HG02970 (cell line): ENCODE data around the gene CDC42BPB.
"Not testable (repeated sequence)": the region's sequence is repeated elsewhere in the genome, so short reads cannot be mapped to it uniquely, and the experiment has no call there.

Source experiments
- ATAC-seq: cut with Tn5 transposase; IDR thresholded peaks from one replicate; pipeline ENCODE4 v1.9.1; 2021; ENCODE audit warnings: mild to moderate bottlenecking, moderate library complexity, moderate number of reproducible peaks; ENCODE audit not compliant: unreplicated experiment, low FRiP score

The CDC42BPB gene

DNA sequence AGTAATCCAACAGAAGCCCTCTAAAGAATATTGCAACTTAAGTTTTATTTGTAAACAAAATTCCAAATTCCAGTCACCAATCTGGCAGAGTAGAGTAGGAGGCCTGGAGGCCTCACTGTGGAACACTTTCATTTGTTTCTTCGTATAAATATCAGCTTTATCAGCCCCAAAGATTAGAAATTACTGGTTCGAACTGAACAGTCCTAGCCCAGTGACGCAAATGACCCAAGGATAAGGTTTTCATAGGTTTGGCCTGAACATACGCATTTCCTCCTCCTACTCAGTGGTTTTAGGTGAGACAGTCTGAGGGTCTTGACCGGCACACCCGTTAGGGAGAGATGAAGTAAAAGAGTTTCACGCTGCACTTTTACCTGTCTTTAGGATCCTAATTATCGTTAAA lies 1.7 kb downstream of the CDC42BPB start:
- no peak for ATAC-seq

DNA sequence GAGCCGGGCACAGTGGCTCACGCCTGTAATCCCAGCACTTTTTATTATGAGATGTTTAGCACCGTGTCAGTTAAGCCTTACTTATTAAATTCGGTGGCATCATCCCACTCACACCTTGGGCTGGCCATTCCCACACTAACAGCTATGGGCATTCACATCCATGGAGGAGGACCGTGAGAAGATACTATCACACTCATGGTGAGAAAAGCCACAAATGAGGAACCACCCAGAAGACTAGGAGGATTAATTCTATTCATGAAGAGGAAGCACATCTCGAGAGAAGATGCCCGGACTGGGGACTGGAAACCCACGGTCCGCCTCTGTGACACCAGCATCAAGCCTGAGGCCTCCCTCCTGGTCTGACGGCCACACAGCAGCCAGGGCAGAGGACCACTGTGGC lies 4.9 kb downstream of the CDC42BPB start:
- ATAC-seq, result no peak

DNA sequence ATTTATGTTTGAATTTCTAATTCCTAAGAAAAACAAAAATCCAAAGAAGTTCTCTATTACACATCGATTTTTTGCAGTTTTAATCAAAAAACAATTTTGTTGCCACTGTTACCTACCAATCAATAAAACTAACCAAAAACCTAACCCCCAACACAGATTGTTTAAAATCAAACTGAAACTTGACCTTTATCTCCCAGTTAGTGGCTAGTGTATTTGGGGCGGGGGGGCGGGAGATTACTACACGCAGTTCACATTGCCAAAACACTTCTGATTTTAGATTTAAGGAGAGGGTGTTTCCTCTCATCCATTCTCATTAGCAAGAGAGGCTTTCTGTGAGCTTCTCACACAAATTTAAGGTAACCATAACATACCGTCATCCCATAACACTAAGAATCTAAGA lies 6.4 kb downstream of the CDC42BPB start:
- no peak for ATAC-seq

DNA sequence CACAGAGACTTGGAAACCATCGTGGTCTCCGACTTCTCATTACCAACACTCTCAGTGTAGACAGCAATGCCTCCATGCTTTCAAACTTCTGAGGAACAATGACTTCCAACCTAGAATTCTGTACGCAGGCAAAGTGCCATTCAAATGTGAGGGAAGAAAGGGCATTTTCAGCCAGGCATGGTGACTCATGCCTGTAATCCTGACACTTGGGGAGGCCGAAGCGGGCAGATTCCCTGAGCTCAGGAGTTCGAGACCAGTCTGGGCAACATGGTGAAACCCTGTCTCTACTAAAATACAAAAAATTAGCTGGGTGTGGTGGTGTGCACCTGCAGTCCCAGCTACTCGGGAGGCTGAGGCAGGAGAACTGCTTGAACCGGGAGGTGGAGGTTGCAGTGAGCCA lies 9.9 kb downstream of the CDC42BPB start:
- ATAC-seq, result not testable (repeated sequence)

DNA sequence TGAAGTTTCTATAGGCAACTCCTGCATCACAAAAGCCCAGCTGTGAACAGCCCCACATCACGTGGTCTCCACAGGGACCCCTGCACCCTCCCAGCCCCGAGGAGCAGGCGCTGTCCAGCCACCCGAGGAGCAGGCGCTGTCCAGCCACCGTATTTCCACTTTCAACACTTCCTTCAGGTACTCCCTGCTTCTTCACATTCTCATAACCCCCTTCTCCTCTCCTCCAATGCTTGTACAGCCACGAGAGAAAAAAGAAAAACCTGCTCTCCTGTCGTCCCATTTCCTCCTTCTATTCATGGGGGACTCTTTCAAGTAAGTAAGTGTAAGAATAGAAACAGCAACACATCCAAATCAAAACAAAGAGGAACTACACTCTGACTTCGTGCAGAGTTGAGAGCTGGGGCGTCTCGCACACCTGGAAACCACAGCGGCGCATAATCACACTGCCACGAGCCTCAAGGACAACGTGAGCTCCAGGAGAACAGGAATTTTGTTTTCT lies 11.9 kb downstream of the CDC42BPB start:
- ATAC-seq, result no peak

DNA sequence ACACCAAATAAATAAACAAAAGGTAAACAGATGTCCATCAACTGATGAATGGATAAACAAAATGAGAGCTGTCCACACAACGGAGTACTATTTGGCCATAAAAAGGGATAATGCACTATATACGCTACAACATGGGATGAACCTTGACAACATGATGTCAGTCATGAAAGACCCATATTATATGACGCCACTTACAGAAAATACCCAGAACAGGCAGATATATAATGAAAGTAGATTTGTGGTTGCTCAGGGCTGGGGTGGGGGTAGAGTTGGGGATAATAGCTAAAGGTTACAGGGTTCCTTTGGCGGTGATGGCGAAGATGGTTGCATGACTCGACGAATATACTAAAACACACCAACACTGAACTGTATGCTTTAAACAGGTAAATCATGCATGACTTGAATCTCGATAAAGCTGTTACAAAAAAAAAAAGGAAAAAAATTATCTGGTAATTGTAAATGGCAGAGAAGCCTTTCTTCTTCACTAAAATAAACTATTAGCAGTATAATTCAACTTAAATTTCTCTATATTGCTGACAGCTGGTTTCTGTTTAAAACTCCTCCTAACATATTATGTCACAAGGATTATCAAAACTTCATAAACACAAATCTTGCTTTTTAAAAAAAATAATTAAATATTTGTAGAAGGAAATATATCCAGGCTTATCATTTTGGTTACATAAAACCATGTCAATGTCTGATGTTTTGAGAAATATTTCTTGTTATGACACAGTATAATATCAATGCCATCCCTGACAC lies 13.9 kb downstream of the CDC42BPB start:
- ATAC-seq, result no peak

DNA sequence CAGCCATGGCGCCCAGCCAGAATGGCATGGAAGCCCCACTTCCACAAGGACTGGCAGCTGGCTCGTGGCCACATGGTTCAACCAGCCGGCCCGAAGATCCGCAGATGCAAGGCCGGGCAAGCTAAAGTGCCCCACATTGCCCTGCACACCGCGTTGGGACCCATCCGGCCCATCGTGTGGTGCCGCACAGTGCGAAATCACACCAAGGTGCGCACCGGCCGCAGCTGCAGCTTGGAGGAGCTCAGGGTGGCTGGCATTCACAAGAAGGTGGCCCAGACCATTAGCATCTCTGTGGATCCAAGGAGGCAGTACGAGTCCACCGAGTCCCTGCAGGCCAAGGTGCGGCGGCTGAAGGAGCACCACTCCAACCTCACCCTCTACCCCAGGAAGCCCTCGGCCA lies 15.9 kb downstream of the CDC42BPB start:
- no peak for ATAC-seq

DNA sequence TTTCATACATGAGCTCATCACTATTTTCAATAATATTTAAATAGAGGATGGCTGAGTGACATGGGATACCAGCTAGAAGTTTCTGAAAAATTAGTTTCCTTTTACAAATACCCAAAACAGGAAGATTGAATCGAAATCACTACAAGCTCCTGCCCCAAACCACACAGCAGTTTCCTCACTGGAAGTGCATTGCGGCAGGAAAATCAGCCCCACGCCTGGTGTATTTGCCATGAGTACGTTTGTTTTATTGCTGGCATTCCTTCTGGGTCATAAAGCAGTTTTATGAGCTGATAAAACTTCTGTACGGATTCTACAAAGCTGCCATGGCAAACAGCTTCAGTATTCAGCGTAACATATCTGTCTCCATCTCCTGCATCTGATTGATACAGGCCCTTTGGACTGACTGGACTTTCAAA lies 23.7 kb downstream of the CDC42BPB start:
- ATAC-seq, result no peak

DNA sequence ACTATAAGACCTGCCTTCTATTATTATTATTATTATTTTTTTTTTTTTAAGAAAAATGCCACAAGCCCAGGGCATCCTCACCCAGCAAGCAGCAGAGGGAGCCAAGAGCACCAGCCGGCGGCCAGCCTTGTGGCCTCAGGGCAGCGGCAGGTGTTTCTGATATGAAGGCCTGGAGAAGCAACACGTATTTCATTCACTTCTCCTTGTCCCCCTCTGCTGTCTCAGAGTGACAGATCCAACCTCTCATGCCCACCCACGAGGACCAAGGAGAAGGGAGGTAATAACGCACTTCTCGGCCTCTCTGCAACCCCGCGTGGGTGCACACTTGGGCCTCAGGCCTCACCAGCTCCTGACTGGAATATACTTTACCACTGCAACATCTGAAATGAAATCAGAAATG lies 25.4 kb downstream of the CDC42BPB start:
- ATAC-seq, result no peak

DNA sequence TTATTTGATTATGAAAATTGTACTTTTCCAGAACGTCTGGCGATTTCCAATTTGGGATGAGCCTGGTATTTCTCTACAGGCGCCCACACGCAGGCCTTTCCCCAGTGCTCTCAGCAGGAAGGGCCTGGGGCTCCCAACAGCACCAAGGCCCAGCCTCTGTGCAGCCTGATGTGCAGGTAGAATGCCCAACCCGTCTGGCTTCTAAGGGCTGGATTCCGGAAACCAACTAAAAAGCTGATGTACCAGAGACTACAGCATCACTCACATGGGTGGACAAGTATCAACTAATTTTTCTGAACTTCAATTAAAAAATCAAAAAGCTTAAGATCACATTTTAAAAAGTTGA lies 25.8 kb downstream of the CDC42BPB start:
- ATAC-seq, result no peak

DNA sequence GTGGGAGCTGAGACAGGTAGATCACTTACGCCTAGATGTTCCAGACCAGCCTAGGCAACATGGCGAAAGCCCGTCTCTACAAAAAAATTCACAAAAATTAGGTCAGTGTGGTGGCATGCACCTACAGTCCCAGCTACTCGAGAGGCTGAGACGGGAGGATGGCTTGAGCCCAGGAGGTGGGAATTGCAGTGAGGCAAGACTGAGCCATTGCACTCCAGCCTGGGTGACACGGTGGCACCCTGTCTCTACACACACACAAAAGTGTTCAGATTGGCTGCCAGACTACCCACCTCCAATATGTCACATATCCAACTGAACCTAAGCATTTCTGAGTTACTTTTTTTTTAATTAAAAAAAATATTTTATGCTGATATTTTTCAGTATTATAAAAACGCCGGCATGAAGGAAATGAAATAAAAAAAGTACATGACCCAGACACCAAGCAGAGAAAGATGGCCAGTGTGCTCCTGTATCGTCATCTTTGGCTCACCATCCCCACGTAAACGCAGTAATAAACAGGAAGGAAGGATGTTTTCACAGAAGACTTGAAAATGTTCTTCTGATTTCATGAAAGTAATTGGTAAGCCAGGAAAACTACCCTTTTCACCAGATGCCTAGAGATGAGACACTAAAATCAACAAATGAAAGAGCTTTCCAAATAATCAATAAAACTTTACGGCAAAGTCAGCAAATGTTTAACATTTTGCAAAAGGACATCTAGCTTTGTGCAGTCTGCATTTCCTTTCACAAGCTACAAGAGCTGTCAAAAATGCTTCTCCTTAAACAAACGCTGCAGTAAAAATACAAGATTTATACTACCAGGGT lies 26.4 kb downstream of the CDC42BPB start:
- ATAC-seq, result no peak

DNA sequence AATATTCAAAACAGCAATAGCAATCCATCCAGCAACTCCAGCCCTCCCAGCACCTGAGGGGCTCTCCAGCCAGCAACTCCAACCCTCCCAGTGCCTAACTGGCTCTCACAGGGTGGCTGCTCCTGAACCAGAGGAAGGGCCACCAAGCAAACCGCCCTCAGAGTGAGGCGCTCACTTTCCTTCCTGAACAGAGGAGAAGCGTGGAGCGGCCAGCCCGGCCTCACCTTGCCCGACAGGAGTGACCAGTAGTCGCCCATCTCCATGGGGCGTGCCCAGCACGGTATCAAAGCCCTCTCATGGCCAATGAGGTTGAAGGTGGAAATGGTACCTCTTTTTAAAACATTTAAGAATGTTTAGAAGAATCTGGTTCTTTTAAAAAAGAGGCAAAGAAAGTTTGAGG lies 27.4 kb downstream of the CDC42BPB start:
- no peak for ATAC-seq

DNA sequence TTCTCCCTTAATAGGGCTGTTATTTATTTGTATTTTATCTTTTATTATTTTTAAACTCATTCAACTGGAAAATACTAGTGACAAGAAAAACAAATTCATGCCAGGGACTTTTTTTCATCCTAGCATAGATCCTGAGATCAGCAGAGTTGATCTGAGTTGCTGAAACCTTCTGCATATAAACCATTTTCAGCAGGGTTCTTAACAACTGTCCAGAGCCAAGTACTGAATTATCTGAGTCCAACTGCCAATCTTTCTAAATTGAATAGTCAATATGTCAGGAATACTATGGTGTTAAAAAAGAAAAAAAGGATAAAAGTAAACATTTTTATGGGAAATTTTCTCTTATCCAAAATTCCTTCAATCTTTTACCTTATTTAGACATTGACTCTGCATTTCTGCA lies 28.6 kb downstream of the CDC42BPB start:
- no peak for ATAC-seq

DNA sequence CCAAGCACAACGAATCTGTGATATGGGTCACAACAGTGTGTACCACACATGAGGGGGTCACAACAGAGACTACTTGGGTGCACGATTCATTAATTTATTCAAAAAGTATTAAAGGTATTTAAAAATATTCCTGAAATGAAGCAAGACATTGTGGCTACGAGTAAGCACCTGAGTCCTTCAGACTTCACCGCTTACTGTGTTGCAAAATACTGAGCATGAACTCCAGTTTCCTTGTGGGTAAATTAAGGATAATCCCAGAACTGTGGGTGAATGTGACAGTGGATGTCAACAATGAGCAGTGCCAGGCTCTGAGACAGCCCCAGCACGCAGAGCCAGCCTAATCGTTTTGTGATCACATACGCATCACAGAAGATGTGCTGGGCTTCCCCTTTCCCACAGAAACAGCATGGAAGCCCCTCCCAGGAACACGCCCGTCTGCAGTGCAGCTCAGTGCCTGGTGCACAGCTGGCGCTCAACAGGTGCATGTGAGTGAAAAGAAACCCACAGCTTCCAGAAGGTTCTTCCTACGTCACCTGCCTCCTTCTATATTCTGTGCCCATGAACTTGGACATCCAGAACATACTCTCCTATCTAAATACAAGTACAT lies 29.1 kb downstream of the CDC42BPB start:
- ATAC-seq, result no peak

DNA sequence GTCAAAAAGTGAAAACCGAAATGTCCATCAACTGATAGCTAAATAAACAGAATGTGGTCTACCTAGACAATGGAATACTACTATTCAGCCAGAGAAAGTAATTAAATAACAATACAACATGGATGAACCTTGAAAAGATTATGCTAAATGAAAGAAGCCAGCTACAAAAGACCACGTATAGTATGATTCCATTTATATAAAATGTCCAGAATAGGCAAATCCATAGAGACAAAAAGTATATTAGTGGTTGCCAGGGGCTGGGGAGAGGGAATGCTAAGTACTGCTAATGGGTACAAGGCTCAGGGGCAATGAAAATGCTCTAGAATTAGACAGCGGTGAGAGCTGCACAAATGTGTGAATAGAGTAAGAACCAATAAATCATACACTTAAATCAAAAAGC lies 29.9 kb downstream of the CDC42BPB start:
- no peak for ATAC-seq

DNA sequence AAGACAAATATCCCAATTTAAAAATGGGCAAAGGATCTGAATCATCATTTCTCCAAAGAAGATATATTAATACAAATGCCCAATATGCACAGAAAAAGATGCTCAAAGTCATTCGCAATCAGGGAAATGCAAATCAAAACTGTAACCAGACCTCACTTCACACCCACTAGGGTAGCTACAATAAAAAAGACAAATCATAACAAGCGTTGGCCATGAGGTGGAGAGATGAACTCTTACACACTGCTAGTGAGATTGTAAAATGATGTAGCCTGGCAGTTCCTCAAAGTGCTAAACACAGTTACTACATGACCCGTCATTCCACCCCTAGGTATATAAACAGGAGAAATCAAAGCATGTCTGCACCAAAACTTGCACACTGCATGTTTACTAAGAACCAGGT lies 30.4 kb downstream of the CDC42BPB start:
- ATAC-seq, result no peak

DNA sequence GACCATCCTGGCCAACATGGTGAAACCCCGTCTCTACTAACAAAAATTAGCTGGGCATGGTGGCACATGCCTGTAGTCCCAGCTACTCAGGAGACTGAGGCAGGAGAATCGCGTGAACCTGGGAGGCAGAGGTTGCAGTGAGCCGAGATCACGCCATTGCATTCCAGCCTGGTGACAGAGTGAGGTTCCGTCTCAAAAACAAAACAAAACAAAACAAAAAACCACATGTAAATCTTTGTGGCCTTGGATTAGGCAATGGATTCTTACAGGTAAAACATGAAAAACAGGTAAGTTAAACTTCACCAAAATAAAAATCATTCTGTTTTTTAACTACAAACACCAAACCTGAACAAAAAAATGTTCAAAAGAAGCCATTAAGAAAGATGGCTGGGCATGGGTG lies 31.2 kb downstream of the CDC42BPB start:
- not testable (repeated sequence) for ATAC-seq

DNA sequence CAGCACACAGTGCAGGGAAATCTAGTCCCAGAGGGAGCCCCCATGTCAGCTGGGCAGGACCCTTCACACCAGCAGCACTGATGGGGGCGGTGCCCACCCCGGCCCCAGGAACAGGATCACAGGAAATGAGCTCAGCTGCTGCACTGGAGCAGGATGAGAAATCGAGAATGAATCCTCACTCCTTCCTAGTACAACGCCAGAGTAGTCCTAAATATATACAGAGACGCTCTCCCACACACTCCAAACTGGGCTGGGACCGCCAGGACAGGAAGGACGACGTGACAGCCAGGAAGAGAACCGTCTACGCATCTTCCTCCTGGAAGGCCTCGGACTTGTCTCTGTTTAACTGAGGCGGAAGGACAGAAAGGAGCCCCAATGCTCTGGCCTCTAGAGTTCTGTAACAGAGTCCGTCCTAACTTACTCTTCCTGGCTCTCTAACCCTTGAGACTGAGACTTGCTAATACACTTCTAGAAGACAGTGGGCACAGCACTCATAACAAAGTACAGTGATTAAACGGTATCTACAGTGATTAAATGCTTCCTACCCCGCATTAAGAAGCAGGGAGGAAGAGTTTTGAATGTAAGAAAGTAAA lies 33.4 kb downstream of the CDC42BPB start:
- ATAC-seq, result no peak

DNA sequence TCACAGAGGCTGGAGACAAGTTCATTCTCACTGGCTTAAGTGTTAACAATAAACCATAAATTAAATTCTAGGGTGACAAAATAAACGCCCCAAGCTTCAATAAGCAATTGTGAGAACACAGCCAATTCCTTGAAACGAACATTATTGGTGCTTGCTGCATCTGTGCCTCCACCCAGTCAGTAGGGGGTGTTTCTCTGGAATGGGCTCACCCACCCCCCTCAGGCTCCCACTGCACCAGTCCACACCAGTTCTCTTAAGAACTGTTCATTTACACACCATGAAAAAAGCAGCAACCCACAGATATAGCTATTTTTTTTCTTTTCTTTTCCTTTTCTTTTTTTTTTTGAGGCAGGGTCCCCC lies 34.7 kb downstream of the CDC42BPB start:
- no peak for ATAC-seq

DNA sequence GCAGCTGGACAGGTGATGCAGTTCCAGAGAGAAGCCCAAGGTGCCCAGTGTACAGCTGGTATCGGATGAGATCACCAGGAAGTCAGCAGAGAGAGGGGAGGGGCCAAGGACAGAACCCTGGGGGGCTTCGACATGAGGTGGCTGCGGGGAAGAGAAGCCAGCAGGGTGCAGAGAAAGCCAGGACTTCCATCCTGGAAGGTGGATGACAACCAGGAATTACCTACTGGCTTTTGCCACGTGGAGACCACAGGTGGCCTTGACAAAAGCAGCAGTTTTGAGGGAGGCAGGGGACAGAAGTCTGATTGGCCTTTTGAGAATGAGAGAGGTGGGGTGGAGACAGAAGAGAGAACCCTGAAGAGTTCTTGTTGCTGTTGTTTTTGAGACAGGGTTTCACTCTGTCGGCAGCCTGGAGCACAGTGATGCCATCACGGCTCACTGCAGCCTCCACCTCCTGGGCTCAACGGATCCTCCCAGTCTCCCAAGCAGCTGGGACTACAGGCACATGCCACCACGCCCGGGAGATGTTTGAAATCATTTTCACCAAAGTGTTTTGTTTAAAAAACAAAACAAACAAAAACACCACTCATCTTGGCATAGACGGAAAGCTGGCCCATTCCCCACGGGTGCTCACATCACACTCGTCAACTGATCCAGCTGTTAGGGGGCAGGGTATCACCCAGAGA lies 35.2 kb downstream of the CDC42BPB start:
- ATAC-seq, result no peak

DNA sequence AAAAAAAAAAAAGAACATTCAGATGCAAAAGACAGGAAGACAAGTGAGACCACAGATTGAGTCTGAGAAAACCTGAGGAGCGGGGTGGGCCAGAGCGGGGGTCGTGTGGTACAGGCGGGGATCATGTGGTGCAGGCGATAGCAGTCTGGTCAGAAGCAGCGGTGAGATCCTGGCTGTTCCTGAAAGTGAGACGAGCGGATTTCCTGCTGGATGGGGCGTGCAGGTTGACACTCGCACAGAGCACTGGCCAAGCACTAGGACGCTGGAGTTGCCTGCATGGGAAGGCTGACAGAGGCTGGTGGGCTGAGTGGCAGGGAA lies 35.7 kb downstream of the CDC42BPB start:
- ATAC-seq, result no peak
